ENCODE measurements around the gene CELF1.

The CELF1 gene

GRCh38 chr11:47508240-47508957, 44.5 kb downstream of the CELF1 start:
- DNase-seq (ENCODE audit: low read depth), result no peak

GRCh38 chr11:47507563-47508239, 45.2 kb downstream of the CELF1 start:
- DNase-seq (ENCODE audit: low read depth), result no peak

- no peak for DNase-seq (ENCODE audit: low read depth)
Observed at GRCh38 chr11:47506795-47507562, 46.0 kb downstream of the CELF1 start.

GRCh38 chr11:47506373-47506772, 46.6 kb downstream of the CELF1 start:
- DNase-seq (ENCODE audit: low read depth), result no peak

GRCh38 chr11:47504910-47505309, 48.0 kb downstream of the CELF1 start:
- no peak for DNase-seq (ENCODE audit: low read depth)

GRCh38 chr11:47503227-47503626, 49.7 kb downstream of the CELF1 start:
- DNase-seq (ENCODE audit: low read depth), result no peak

GRCh38 chr11:47502767-47503166, 50.2 kb downstream of the CELF1 start:
- no peak for DNase-seq (ENCODE audit: low read depth)

- DNase-seq (ENCODE audit: low read depth), result no peak
Observed at GRCh38 chr11:47501101-47501500, 51.8 kb downstream of the CELF1 start.

- no peak for DNase-seq (ENCODE audit: low read depth)
Observed at GRCh38 chr11:47500121-47500520, 52.8 kb downstream of the CELF1 start.

- no peak for DNase-seq (ENCODE audit: low read depth)
Observed at GRCh38 chr11:47499614-47500013, 53.3 kb downstream of the CELF1 start.

GRCh38 chr11:47499161-47499560, 53.8 kb downstream of the CELF1 start:
- no peak for DNase-seq (ENCODE audit: low read depth)

- DNase-seq (ENCODE audit: low read depth), result no peak
Observed at GRCh38 chr11:47498584-47499152, 54.3 kb downstream of the CELF1 start.

- DNase-seq (ENCODE audit: low read depth), result no peak
Observed at GRCh38 chr11:47498149-47498548, 54.8 kb downstream of the CELF1 start.

- DNase-seq (ENCODE audit: low read depth), result no peak
Observed at GRCh38 chr11:47496808-47497207, 56.1 kb downstream of the CELF1 start.

GRCh38 chr11:47495856-47496217, 57.1 kb downstream of the CELF1 start:
- DNase-seq (ENCODE audit: low read depth), result no peak

GRCh38 chr11:47495011-47495855, 57.7 kb downstream of the CELF1 start:
- DNase-seq (ENCODE audit: low read depth), result no peak

GRCh38 chr11:47489395-47489755, 63.6 kb downstream of the CELF1 start:
- no peak for DNase-seq (ENCODE audit: low read depth)

GRCh38 chr11:47488674-47489394, 64.1 kb downstream of the CELF1 start:
- DNase-seq (ENCODE audit: low read depth), result no peak

- no peak for DNase-seq (ENCODE audit: low read depth)
Observed at GRCh38 chr11:47488111-47488510, 64.8 kb downstream of the CELF1 start.

GRCh38 chr11:47487421-47487820, 65.5 kb downstream of the CELF1 start:
- DNase-seq (ENCODE audit: low read depth), result no peak

- DNase-seq (ENCODE audit: low read depth), result no peak
Observed at GRCh38 chr11:47485107-47485506, 67.8 kb downstream of the CELF1 start.
